CD4-positive, alpha-beta memory T cell (primary cell): ENCODE results near the gene INMT. TPM values are rescaled to one million over a fixed set of nuclear protein-coding genes. Genes with fewer than 3 reads are reported as not detected.

Experiments used
- CTCF ChIA-PET: fragments of 350-600 bp; sonication (Branson Sonifier 250); formaldehyde crosslinking; loops from one replicate; lab custom pipeline; 2021; ENCODE audit warnings: inconsistent platforms; ENCODE audit not compliant: partially characterized antibody; lab: Charles Lee
- POLR2A ChIA-PET: fragments of 350-600 bp; sonication (Branson Sonifier 250); formaldehyde crosslinking; loops from one replicate; lab custom pipeline; 2021; ENCODE audit not compliant: partially characterized antibody; lab: Charles Lee
- DNase-seq, 5 donors: peaks; one replicate each; pipeline versions ENCODE4 v3.0.0 to v3.0.0-alpha.2; 2020 to 2022; ENCODE audit warnings: mixed read lengths in 1 of 5
- H3K27ac ChIP-seq: one replicate; pipeline ENCODE4 v1.7.0; 2013; ENCODE audit warnings: low read depth, low read length
- H3K27me3 ChIP-seq: 2 replicates; pipeline ENCODE4 v1.7.0; 2013; ENCODE audit warnings: mild to moderate bottlenecking, low read length, moderate library complexity; ENCODE audit not compliant: insufficient read depth
- H3K36me3 ChIP-seq: 2 replicates; pipeline ENCODE4 v1.7.0; 2013; ENCODE audit warnings: mild to moderate bottlenecking, low read length, moderate library complexity; ENCODE audit not compliant: insufficient read depth
- H3K4me1 ChIP-seq: 2 replicates; pipeline ENCODE4 v1.7.0; 2013; ENCODE audit warnings: mild to moderate bottlenecking, low read length, moderate library complexity; ENCODE audit not compliant: insufficient read depth
- H3K4me3 ChIP-seq, 2 donors: one replicate each; pipeline ENCODE4 v1.7.0; 2013; ENCODE audit warnings: low read length in 2 of 2, mild to moderate bottlenecking in 1 of 2
- H3K9me3 ChIP-seq, 2 donors: one replicate each; pipeline ENCODE4 v1.7.0; 2013; ENCODE audit warnings: low read length in 2 of 2, control low read depth in 1 of 2; ENCODE audit not compliant: control insufficient read depth in 1 of 2
- H3K27ac Mint-ChIP-seq, 7 donors: one replicate each; pipeline ENCODE4 v1.8.0; 2020 to 2021; ENCODE audit warnings: mixed read lengths in 7 of 7, mild to moderate bottlenecking in 6 of 7, inconsistent platforms in 3 of 7, moderate library complexity in 3 of 7
- H3K27me3 Mint-ChIP-seq, 2 donors: one replicate each; pipeline ENCODE4 v1.8.0; 2020 to 2021; ENCODE audit warnings: mixed read lengths in 2 of 2
- H3K36me3 Mint-ChIP-seq, 2 donors: one replicate each; pipeline ENCODE4 v1.8.0; 2020 to 2021; ENCODE audit warnings: mixed read lengths in 2 of 2, inconsistent platforms in 1 of 2, mild to moderate bottlenecking in 1 of 2
- H3K4me1 Mint-ChIP-seq, 4 donors: one replicate each; pipeline ENCODE4 v1.8.0; 2020 to 2021; ENCODE audit warnings: mixed read lengths in 4 of 4, mild to moderate bottlenecking in 1 of 4
- H3K4me3 Mint-ChIP-seq, 8 donors: one replicate each; pipeline ENCODE4 v1.8.0; 2020 to 2021; ENCODE audit warnings: mixed read lengths in 8 of 8, mild to moderate bottlenecking in 7 of 8, moderate library complexity in 6 of 8, inconsistent platforms in 3 of 8
- H3K9me3 Mint-ChIP-seq, 8 donors: one replicate each; pipeline ENCODE4 v1.8.0; 2020 to 2021; ENCODE audit warnings: mixed read lengths in 8 of 8, mild to moderate bottlenecking in 5 of 8, inconsistent platforms in 3 of 8, moderate library complexity in 1 of 8
- intact Hi-C: fragments of 100-400 bp; cut with micrococcal nuclease; formaldehyde crosslinking; loops from one replicate; pipeline ENCODE4 v1.15.1; 2023
- polyA plus RNA-seq, 2 donors: library from polyadenylated mRNA; unstranded; fragments of 300-500 nt; fragmentation: Illumina TruSeq; gene quantifications; one replicate each; pipeline ENCODE4 v1.2.3, GENCODE V29; 2021
- total RNA-seq, 2 experiments: library from RNA; stranded (reverse); gene quantifications; one replicate each; pipeline ENCODE4 v1.2.3, GENCODE V29; 2021

Gene INMT
- total and polyA plus RNA-seq, 4 experiments from 2014 or later, result 0.22 to 1.2 (median 0.82) TPM

- Histone ChIP-seq H3K4me3 (no peak overlapping the region), H3K36me3 (no peaks in the 10 kb centered on the region), H3K27ac (no peak overlapping the region), H3K27me3 (no peaks in the 10 kb centered on the region), H3K9me3 (no peaks in the 10 kb centered on the region), H3K4me1 (peaks cover 46% of the 10 kb centered on the region)
- intact Hi-C loops, result no loop called here
- peak overlapping the region in 1 of 8 donors; percentile 54 for H3K4me3 Mint-ChIP-seq
- POLR2A ChIA-PET, result interaction anchor here (0.8 kb wide), 1 partner anchor 21 kb away, joined by 3 read pairs; no protein-coding TSS in a partner anchor
- no peaks in the 10 kb centered on the region for H3K27me3 Mint-ChIP-seq
- H3K27ac Mint-ChIP-seq, result peak overlapping the region in 3 of 7 donors; percentile 7 to 52 (median 52)
- peaks cover 34 to 50% (median 37%) of the 10 kb centered on the region in 4 donors for H3K4me1 Mint-ChIP-seq
- peaks cover 0 to 1% of the 10 kb centered on the region in 2 donors for H3K36me3 Mint-ChIP-seq
- CTCF ChIA-PET, result interaction anchor here (0.9 to 8.4 kb wide), 4 partner anchors 7 to 49 kb away, joined by 3 to 240 read pairs (median 4); partner anchors contain the start of gene CRHR2
- H3K9me3 Mint-ChIP-seq, result peaks cover 0 to 3% (median 0%) of the 10 kb centered on the region in 8 donors
- DNase-seq, result no peak
These were observed 20.4 kb upstream of the INMT start for GRCh38 chr7:30731581-30731980.

DNA sequence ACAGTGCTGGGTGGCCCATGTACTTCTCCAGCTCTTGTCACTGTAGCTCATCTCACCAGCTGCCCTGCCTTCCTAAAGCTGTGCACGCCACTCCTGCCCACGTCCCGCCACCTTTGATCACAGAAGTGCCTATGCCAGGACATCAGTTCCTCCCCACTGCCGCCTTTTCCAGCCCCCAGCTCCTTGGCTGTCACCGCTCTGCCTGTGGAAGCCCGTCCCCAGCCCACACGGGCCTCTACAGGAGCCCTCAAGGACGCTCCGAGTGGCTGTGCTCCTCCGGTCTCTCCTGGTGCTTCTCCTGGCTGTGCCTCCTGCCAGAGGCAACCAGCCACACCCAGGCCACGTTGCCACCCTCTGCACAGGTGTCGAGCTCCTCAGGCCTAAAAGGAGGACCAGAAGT is 19.3 kb upstream of the INMT start:
- Mint-ChIP-seq H3K27ac (peak overlapping the region in 2 of 7 donors; percentile 9 to 46), H3K9me3 (peaks cover 0 to 3% (median 0%) of the 10 kb centered on the region in 8 donors), H3K36me3 (no peaks in the 10 kb centered on the region), H3K4me1 (peaks cover 30 to 46% (median 33%) of the 10 kb centered on the region in 4 donors), H3K27me3 (no peaks in the 10 kb centered on the region), H3K4me3 (no peak overlapping the region)
- Histone ChIP-seq H3K4me1 (peaks cover 47% of the 10 kb centered on the region), H3K27ac (no peak overlapping the region), H3K36me3 (no peaks in the 10 kb centered on the region), H3K9me3 (no peaks in the 10 kb centered on the region), H3K4me3 (no peak overlapping the region), H3K27me3 (no peaks in the 10 kb centered on the region)
- no peak for DNase-seq
- ChIA-PET CTCF (no interaction called here), POLR2A (no interaction called here)
- intact Hi-C loops, result no loop called here

DNA sequence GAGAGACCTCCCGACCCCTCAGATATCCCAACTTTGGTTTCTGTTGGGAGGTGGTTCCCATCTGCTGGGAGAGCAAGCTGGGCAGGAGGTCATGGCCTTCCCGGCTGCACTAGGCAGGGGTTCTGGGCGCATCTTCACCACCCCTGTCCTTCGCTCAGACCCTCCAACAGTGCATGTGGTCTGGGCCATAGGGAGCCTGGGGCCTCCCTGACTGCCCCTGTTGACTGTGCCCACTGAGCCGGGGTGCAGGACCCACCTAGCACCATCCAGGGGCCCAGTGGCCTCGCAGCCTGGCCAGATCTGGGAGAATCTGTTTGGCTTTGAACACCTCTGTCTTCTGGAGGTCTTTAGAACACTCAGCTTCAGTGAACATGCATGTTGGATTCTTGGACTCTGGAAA is 18.7 kb upstream of the INMT start:
- H3K4me1 Mint-ChIP-seq, result peaks cover 30 to 46% (median 33%) of the 10 kb centered on the region in 4 donors
- H3K27me3 ChIP-seq, result no peaks in the 10 kb centered on the region
- no peak overlapping the region for H3K4me3 ChIP-seq
- H3K36me3 Mint-ChIP-seq, result no peaks in the 10 kb centered on the region
- no peaks in the 10 kb centered on the region for H3K27me3 Mint-ChIP-seq
- POLR2A ChIA-PET, result no interaction called here
- no peaks in the 10 kb centered on the region for H3K9me3 ChIP-seq
- H3K27ac Mint-ChIP-seq, result peak overlapping the region in 1 of 7 donors; percentile 15
- no peaks in the 10 kb centered on the region for H3K36me3 ChIP-seq
- no peak overlapping the region for H3K4me3 Mint-ChIP-seq
- no peak for DNase-seq
- H3K9me3 Mint-ChIP-seq, result peaks cover 0 to 3% (median 0%) of the 10 kb centered on the region in 8 donors
- peaks cover 47% of the 10 kb centered on the region for H3K4me1 ChIP-seq
- CTCF ChIA-PET, result interaction anchor here (10.0 kb wide), 1 partner anchor 30 kb away, joined by 341 read pairs; no protein-coding TSS in a partner anchor
- intact Hi-C loops, result no loop called here
- H3K27ac ChIP-seq, result no peak overlapping the region

DNA sequence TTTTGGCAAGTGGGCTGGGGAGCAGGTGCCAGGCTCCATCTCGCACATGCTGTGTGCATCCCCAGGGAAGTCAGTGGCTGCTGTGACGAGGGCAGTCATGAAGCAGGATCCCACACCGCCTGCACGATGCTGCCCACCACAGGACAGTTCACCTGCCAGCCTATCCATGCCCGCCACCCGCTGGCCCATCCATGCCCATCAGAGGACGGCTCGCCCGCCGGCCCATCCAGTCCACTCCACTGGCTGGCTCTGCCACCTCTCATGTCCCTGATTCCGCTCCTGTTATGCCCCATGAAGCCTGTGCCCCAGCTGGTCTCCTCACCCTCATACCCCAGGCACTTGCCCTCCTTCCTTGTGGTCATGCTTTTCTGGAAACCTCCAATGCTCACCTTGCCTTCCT is 18.2 kb upstream of the INMT start:
- Histone ChIP-seq H3K4me1 (peaks cover 47% of the 10 kb centered on the region), H3K27me3 (no peaks in the 10 kb centered on the region), H3K9me3 (no peaks in the 10 kb centered on the region), H3K36me3 (no peaks in the 10 kb centered on the region), H3K4me3 (no peak overlapping the region), H3K27ac (no peak overlapping the region)
- no peak overlapping the region for H3K4me3 Mint-ChIP-seq
- CTCF ChIA-PET, result interaction anchor here (10.0 kb wide), 1 partner anchor 30 kb away, joined by 341 read pairs; no protein-coding TSS in a partner anchor
- peaks cover 0 to 3% (median 0%) of the 10 kb centered on the region in 8 donors for H3K9me3 Mint-ChIP-seq
- peaks cover 30 to 46% (median 33%) of the 10 kb centered on the region in 4 donors for H3K4me1 Mint-ChIP-seq
- intact Hi-C loops, result no loop called here
- H3K27ac Mint-ChIP-seq, result no peak overlapping the region
- H3K27me3 Mint-ChIP-seq, result no peaks in the 10 kb centered on the region
- POLR2A ChIA-PET, result no interaction called here
- no peaks in the 10 kb centered on the region for H3K36me3 Mint-ChIP-seq
- DNase-seq, result no peak

GRCh38 chr7:30734497-30734896 is 17.4 kb upstream of the INMT start:
- Histone ChIP-seq H3K4me1 (peaks cover 47% of the 10 kb centered on the region), H3K36me3 (no peaks in the 10 kb centered on the region), H3K4me3 (no peak overlapping the region), H3K9me3 (no peaks in the 10 kb centered on the region), H3K27me3 (no peaks in the 10 kb centered on the region), H3K27ac (no peak overlapping the region)
- Mint-ChIP-seq H3K36me3 (no peaks in the 10 kb centered on the region), H3K4me1 (peaks cover 29 to 49% (median 32%) of the 10 kb centered on the region in 4 donors), H3K4me3 (no peak overlapping the region), H3K27ac (peak overlapping the region in 2 of 7 donors; percentile 14 to 53), H3K27me3 (no peaks in the 10 kb centered on the region), H3K9me3 (peaks cover 0 to 2% (median 0%) of the 10 kb centered on the region in 8 donors)
- DNase-seq, result no peak
- CTCF ChIA-PET, result interaction anchor here (8.9 to 10.0 kb wide), 2 partner anchors 6 to 31 kb away, joined by 240 to 341 read pairs; no protein-coding TSS in a partner anchor
- intact Hi-C loops, result no loop called here
- POLR2A ChIA-PET, result interaction anchor here (0.6 kb wide), 1 partner anchor 412 kb away, joined by 6 read pairs; no protein-coding TSS in a partner anchor

GRCh38 chr7:30735631-30736030 is 16.3 kb upstream of the INMT start:
- H3K27ac ChIP-seq, result no peak overlapping the region
- no peaks in the 10 kb centered on the region for H3K27me3 ChIP-seq
- Mint-ChIP-seq H3K27me3 (no peaks in the 10 kb centered on the region), H3K4me3 (no peak overlapping the region), H3K9me3 (peaks cover 0 to 2% (median 0%) of the 10 kb centered on the region in 8 donors), H3K4me1 (peaks cover 28 to 53% (median 31%) of the 10 kb centered on the region in 4 donors), H3K27ac (peak overlapping the region in 1 of 7 donors; percentile 68), H3K36me3 (no peaks in the 10 kb centered on the region)
- ChIA-PET CTCF (interaction anchor here (1.2 to 10.0 kb wide), 3 partner anchors 8 to 32 kb away, joined by 3 to 341 read pairs (median 240); no protein-coding TSS in a partner anchor), POLR2A (interaction anchor here (1.0 to 1.6 kb wide), 2 partner anchors 8 to 53 kb away, joined by 4 to 9 read pairs; partner anchors contain the start of gene CRHR2)
- DNase-seq, result no peak
- peaks cover 48% of the 10 kb centered on the region for H3K4me1 ChIP-seq
- intact Hi-C loops, result no loop called here
- H3K9me3 ChIP-seq, result no peaks in the 10 kb centered on the region
- no peaks in the 10 kb centered on the region for H3K36me3 ChIP-seq
- H3K4me3 ChIP-seq, result no peak overlapping the region

GRCh38 chr7:30736291-30736690 is 15.6 kb upstream of the INMT start:
- H3K27ac Mint-ChIP-seq, result no peak overlapping the region
- no peaks in the 10 kb centered on the region for H3K27me3 Mint-ChIP-seq
- H3K4me3 Mint-ChIP-seq, result no peak overlapping the region
- H3K27me3 ChIP-seq, result no peaks in the 10 kb centered on the region
- H3K9me3 Mint-ChIP-seq, result peaks cover 0 to 2% (median 0%) of the 10 kb centered on the region in 8 donors
- H3K4me1 ChIP-seq, result peaks cover 45% of the 10 kb centered on the region
- no peaks in the 10 kb centered on the region for H3K9me3 ChIP-seq
- CTCF ChIA-PET, result interaction anchor here (1.2 to 10.0 kb wide), 3 partner anchors 8 to 33 kb away, joined by 3 to 341 read pairs (median 240); no protein-coding TSS in a partner anchor
- H3K27ac ChIP-seq, result no peak overlapping the region
- intact Hi-C loops, result no loop called here
- no peaks in the 10 kb centered on the region for H3K36me3 Mint-ChIP-seq
- H3K36me3 ChIP-seq, result no peaks in the 10 kb centered on the region
- no peak overlapping the region for H3K4me3 ChIP-seq
- DNase-seq, result no peak
- H3K4me1 Mint-ChIP-seq, result peaks cover 28 to 51% (median 33%) of the 10 kb centered on the region in 4 donors
- POLR2A ChIA-PET, result interaction anchor here (1.0 to 5.2 kb wide), 3 partner anchors 9 to 54 kb away, joined by 4 to 38 read pairs (median 9); partner anchors contain the start of gene CRHR2
